ENCODE results near the gene CDC42BPB.

The CDC42BPB gene

GRCh38 chr14:102949062-102949800 lies 108.1 kb downstream of the CDC42BPB start:
- peak in 8 of 56 donors; percentile 12 to 39 (median 28) for DNase-seq

- no peak for DNase-seq
Measured at GRCh38 chr14:102948698-102949061, 108.7 kb downstream of the CDC42BPB start.

DNA sequence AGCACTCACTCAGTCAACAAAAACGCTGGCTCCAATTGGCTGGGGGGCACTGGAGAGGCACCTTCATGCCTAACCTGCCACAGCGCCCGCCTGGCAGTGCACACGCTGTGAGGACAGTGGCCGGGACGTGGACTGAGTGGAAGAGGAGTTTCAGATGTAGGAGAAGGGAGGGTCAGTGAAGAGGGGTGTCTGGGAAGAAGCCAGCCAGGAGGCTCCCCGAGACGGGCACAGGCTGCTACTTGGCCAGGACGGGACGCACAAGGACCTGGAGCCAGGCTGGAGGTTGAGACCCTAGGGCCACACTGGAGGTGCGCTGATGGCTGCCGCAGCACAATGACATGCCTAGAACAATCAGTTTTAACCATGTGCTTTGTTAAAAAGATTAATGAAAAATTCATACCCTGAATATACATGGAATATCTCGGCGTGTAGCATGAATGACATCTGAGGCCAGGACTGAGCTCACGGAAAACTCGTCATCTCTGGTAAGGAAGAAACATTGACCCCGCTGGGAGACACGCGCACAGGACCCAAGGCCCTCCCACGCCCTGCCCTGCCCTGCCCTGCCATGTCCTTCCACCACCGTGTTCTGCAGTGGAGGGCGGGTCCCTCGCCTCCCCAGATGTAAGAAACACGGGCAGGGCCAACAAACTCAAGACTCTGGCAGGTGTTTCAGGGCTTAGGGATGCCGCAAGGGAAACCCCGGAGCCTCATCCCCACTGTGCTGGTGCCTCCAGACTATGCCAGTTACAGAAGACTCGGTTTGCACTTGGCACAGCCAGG lies 109.8 kb downstream of the CDC42BPB start:
- DNase-seq: no peak

GRCh38 chr14:102945346-102946130 lies 111.8 kb downstream of the CDC42BPB start:
- DNase-seq: no peak

- DNase-seq: no peak
Measured at GRCh38 chr14:102944448-102945330, 112.7 kb downstream of the CDC42BPB start.

GRCh38 chr14:102943979-102944378 lies 113.4 kb downstream of the CDC42BPB start:
- no peak for DNase-seq

DNA sequence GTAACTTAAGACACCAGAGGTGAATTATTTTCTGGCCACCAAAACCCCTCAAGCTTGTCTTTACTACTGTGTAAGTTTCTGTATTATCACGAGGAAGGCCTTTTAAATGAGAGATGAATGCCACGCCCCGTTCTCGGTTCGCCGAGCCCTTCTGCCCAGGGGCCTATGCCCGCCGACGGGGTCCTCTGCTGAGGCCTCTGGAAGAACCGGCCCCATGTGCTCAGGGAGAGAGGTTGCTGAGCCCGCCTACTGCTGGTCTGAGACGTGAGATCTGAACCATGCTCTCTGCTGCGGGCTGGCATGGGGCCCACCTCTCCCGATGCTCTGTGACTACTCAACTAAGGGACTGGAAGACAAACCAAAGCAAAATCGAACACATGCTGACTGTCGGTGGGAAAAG lies 113.9 kb downstream of the CDC42BPB start:
- no peak for DNase-seq

GRCh38 chr14:102942069-102942468 lies 115.3 kb downstream of the CDC42BPB start:
- no peak for DNase-seq

GRCh38 chr14:102941419-102942011 lies 115.8 kb downstream of the CDC42BPB start:
- no peak for DNase-seq

GRCh38 chr14:102940729-102941362 lies 116.5 kb downstream of the CDC42BPB start:
- DNase-seq: peak in 2 of 56 donors; percentile 21 to 38

- DNase-seq: no peak
Measured at GRCh38 chr14:102939820-102940561, 117.4 kb downstream of the CDC42BPB start.

- no peak for DNase-seq
Measured at GRCh38 chr14:102939329-102939728, 118.0 kb downstream of the CDC42BPB start.

DNA sequence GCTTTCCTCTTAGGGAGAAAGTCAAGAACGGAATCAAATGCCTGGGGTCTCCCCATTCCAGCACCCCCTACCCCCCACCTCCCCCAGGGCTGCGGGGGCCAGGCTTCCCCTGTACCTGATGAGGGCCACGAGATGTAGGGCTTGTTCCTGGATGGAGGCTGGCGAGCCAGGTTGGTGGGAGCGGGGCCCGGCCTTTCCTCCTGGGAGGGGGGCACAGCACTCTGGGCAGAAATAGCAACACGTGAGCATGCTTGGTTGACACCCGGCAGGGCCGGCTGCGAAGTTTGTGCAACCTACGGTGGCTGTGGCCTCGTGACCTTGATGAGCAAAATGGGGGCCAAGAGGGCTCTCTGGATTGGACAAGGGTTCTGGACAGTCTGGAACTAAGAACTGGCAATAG lies 119.2 kb downstream of the CDC42BPB start:
- no peak for DNase-seq

DNA sequence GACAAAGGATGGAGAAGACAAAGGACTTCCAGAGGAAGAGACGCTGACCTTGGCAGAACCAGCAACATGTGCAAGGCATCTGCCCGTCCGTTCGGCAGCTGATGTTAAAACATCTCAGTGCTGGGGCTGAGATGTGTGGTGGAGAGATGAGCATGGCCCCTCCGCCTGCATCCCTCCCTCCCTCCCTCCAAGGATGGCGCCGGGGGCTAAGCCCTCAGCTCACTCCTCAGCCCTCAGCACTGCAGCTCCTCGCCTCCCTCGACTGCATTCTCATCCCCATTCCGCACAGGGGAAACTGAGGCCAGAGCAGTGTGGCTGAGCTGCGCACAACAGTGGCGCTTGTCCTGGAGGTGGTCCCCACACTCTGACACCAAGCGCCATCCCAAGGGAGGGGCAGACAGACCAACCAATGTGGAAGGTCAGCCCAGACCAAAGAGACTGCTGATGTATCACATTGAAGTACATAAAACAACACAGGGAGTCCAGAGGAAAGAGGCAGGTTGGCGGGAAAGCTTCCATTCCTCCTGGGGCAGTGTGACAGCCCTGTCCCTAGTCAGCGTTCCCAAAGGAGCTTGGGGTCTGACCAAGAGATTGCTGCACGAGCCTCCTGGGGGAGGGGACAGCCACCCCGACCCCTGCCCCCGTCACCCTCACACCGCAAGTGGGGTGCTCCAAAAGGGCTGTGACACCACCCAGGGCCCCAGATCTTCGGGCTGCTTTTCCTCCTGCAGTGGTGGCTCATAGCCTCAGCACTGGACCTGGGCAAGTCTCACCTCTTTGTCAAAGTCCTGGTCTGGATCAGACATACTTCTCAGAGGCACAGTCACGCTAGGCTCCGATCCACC lies 119.8 kb downstream of the CDC42BPB start:
- DNase-seq: no peak

GRCh38 chr14:102935756-102936155 lies 121.6 kb downstream of the CDC42BPB start:
- DNase-seq: no peak

GRCh38 chr14:102933618-102934231 lies 123.6 kb downstream of the CDC42BPB start:
- DNase-seq: no peak

DNA sequence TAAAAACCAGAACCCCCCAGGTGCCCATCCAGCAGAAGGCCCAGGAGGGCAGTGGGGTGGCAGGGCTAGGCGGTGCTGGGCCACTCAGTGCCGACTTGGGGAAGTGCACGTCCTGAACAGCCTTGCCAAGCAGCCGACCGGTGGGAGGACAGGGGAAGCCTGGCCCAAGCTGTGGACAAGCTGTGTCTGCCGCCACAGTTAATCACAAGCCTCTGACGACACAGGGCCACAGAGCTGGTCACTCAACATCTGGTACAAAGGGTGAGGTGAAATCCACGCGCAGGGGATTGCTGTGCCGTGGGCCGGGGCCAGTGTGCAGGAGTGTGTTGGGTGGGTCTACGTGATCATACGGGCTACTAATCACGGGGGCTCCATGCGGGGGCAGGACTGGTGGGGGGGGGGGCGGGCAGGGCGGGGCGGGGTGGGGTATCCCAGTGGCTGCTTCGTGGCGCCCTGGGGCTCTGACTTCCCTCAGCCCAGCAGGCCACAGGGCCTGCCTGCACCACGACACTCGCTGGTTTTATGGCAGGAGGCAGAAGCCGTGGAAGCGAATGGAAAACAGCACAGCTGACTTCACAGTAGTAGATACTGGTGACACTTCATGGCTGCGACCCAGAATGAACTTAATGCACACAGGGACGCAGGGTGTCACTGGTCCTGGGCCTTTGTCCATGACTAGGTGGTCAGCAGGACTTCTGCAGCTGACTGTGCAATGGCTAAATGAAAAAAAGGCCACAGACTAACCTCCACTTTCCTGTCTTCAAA lies 124.7 kb downstream of the CDC42BPB start:
- DNase-seq: peak in 2 of 56 donors; percentile 20 to 28
